Measurements from ENCODE around the gene DOP1A. TPM values are rescaled to one million over a fixed set of nuclear protein-coding genes. Genes with fewer than 3 reads are reported as not detected.

The DOP1A gene
- total and polyA plus RNA-seq, 2 donors from 2014 or later: 5.1 to 31.6 TPM

GRCh38 chr6:83061190-83061589, 6.3 kb upstream of the DOP1A start:
- H3K27me3 ChIP-seq (ENCODE audit: control insufficient read depth, insufficient read depth, low read length): no peaks in the 10 kb centered on the region
- no peaks in the 10 kb centered on the region for H3K36me3 ChIP-seq (ENCODE audit: control insufficient read depth in 2 of 3, insufficient read depth in 3 of 3, low read length in 3 of 3)
- H3K4me3 ChIP-seq (ENCODE audit: low read length in 3 of 3): no peak overlapping the region
- intact Hi-C loops (cut with DNase I): no loop called here
- H3K4me1 ChIP-seq (ENCODE audit: control insufficient read depth in 2 of 3, insufficient read depth in 2 of 3, low read depth in 1 of 3, low read length in 3 of 3): peaks cover 0 to 4% (median 0%) of the 10 kb centered on the region in 3 donors
- no peaks in the 10 kb centered on the region for H3K9me3 ChIP-seq (ENCODE audit: control insufficient read depth in 2 of 3, insufficient read depth in 1 of 3, low read length in 3 of 3)
- DNase-seq (no peak), FAIRE-seq (no peak)
- H3K27ac ChIP-seq (ENCODE audit: low read depth in 2 of 2, low read length in 2 of 2): no peak overlapping the region
- no peak for TF ChIP-seq CTCF (IDR thresholded peaks at IDR 0.05; ENCODE audit: borderline replicate concordance, extremely low read depth, insufficient read depth)
- no peak overlapping the region for H3K9ac ChIP-seq (ENCODE audit: low read length in 3 of 3)

- intact Hi-C loops (cut with DNase I): no loop called here
- Histone ChIP-seq H3K9me3 (ENCODE audit: control insufficient read depth in 2 of 3, insufficient read depth in 1 of 3, low read length in 3 of 3) (no peaks in the 10 kb centered on the region), H3K36me3 (ENCODE audit: control insufficient read depth in 2 of 3, insufficient read depth in 3 of 3, low read length in 3 of 3) (no peaks in the 10 kb centered on the region), H3K27ac (ENCODE audit: low read depth in 2 of 2, low read length in 2 of 2) (no peak overlapping the region), H3K4me1 (ENCODE audit: control insufficient read depth in 2 of 3, insufficient read depth in 2 of 3, low read depth in 1 of 3, low read length in 3 of 3) (peaks cover 0 to 4% (median 0%) of the 10 kb centered on the region in 3 donors), H3K9ac (ENCODE audit: low read length in 3 of 3) (no peak overlapping the region), H3K4me3 (ENCODE audit: low read length in 3 of 3) (no peak overlapping the region), H3K27me3 (ENCODE audit: control insufficient read depth, insufficient read depth, low read length) (no peaks in the 10 kb centered on the region)
- no peak for DNase-seq
- no peak for TF ChIP-seq CTCF (IDR thresholded peaks at IDR 0.05; ENCODE audit: borderline replicate concordance, extremely low read depth, insufficient read depth)
- FAIRE-seq: no peak
These were observed 5.2 kb upstream of the DOP1A start for GRCh38 chr6:83062225-83062624.

GRCh38 chr6:83065511-83066192, 1.8 kb upstream of the DOP1A start, which contains the start of gene UBE3D:
TSS of gene UBE3D (minus strand) at chr6:83065841. CDS start at chr6:83065718, 123 bp downstream.
- FAIRE-seq (no peak), DNase-seq (peak; percentile 90 to 96 (median 93))
- Histone ChIP-seq H3K4me1 (ENCODE audit: control insufficient read depth in 2 of 3, insufficient read depth in 2 of 3, low read depth in 1 of 3, low read length in 3 of 3) (peaks cover 4 to 9% (median 8%) of the 10 kb centered on the region in 3 donors), H3K9me3 (ENCODE audit: control insufficient read depth in 2 of 3, insufficient read depth in 1 of 3, low read length in 3 of 3) (no peaks in the 10 kb centered on the region), H3K27me3 (ENCODE audit: control insufficient read depth, insufficient read depth, low read length) (no peaks in the 10 kb centered on the region), H3K4me3 (ENCODE audit: low read length in 3 of 3) (peak within 1 kb of the TSS; percentile 76 to 89 (median 83)), H3K36me3 (ENCODE audit: control insufficient read depth in 2 of 3, insufficient read depth in 3 of 3, low read length in 3 of 3) (no peaks in the 10 kb centered on the region), H3K27ac (ENCODE audit: low read depth in 2 of 2, low read length in 2 of 2) (peak within 1 kb of the TSS; percentile 23 to 56), H3K9ac (ENCODE audit: low read length in 3 of 3) (peak within 1 kb of the TSS; percentile 34 to 77 (median 60))
- TF ChIP-seq CTCF (IDR thresholded peaks at IDR 0.05; ENCODE audit: borderline replicate concordance, extremely low read depth, insufficient read depth): peak; percentile 94
- intact Hi-C loops (cut with DNase I): no loop called here
